ENCODE data around the gene SMG6. TPM values are rescaled to one million over a fixed set of nuclear protein-coding genes. Genes with fewer than 3 reads are reported as not detected.

SMG6 gene
- total RNA-seq, 6 donors from 2014 or later = 29.9 to 126 (median 30.5) TPM

DNA sequence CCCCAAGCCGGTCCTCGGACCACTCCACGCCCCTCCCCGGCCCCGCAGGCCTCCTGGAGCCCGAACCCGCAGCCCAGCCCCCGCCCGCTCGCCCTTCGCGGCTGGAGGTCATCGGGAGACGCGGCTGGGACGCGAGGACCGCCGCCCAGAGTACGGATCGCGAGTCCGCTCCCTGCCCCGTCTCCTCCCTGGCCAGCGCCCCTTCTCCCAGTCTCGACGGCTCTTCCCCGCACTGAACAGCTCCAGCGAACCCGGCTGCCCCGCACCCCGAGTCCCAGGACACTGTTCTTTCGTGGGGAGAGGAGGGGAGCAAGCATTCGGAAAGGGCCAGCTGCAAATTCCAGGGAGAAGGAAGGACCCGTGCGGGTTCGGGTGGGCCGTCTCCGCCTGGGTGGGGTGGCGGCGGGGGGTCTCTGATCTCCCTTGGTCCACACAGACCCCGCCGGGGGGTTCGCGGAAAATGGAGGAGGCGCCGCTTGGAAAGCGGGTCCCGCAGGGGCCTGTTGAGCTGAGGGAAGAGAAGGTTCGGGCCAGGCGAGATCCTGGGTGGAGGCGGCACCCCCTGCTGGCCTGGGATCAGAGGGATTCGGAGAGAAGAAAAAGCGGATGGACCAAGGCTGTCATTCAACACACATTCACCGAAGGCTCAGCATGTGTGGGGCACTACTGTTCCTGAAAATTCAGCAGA is 277.8 kb downstream of the SMG6 start:
- ATAC-seq (ENCODE audit: low FRiP score in 2 of 2) (peak; percentile 51 to 54), DNase-seq (peak; percentile 75 to 86)
- TF ChIP-seq, protein P1, sequence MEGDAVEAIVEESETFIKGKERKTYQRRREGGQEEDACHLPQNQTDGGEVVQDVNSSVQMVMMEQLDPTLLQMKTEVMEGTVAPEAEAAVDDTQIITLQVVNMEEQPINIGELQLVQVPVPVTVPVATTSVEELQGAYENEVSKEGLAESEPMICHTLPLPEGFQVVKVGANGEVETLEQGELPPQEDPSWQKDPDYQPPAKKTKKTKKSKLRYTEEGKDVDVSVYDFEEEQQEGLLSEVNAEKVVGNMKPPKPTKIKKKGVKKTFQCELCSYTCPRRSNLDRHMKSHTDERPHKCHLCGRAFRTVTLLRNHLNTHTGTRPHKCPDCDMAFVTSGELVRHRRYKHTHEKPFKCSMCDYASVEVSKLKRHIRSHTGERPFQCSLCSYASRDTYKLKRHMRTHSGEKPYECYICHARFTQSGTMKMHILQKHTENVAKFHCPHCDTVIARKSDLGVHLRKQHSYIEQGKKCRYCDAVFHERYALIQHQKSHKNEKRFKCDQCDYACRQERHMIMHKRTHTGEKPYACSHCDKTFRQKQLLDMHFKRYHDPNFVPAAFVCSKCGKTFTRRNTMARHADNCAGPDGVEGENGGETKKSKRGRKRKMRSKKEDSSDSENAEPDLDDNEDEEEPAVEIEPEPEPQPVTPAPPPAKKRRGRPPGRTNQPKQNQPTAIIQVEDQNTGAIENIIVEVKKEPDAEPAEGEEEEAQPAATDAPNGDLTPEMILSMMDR (IDR thresholded peaks at IDR 0.05) = peak; percentile 36 to 72 (median 68)
- no peak for TF ChIP-seq POLR2AphosphoS5 (IDR thresholded peaks at IDR 0.05)
- H3K4me1 ChIP-seq = peaks cover 32 to 53% (median 42%) of the 10 kb centered on the region in 4 donors
- no peaks in the 10 kb centered on the region for H3K9me3 ChIP-seq
- peaks cover 0 to 26% (median 15%) of the 10 kb centered on the region in 4 donors for H3K27me3 ChIP-seq
- peak overlapping the region in 2 of 4 donors; percentile 56 for H3K27ac ChIP-seq
- WGBS, 2 donors = 0 to 1% methylated on average over 32 to 39 of the region's 55 CpGs
- no peaks in the 10 kb centered on the region for H3K36me3 ChIP-seq
- H3K4me3 ChIP-seq = peak overlapping the region; percentile 31 to 72 (median 58)

DNA sequence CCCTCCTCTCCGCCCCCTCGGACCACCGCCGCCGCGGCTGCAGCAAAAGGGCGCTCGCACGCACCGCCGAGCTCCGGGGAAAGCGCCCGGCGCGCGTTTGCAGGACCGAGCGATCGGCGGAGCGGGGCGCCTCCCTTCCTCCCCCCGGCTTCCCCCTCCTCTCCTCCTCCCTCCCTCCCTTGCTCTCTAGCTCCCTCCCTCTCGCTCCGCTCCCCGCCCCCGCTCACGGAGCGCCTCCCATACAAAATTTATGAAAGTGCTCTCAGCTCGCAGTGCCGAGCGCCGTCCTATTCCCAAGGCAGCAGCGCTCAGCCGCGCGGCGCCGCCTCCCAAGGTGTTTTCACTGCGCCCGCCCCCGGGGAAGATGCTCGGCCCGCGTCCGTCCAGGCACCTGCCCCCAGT is 278.4 kb downstream of the SMG6 start, which contains the start of gene RTN4RL1:
Gene RTN4RL1 (minus strand): TSS at position 115 of the 402 bp plus-strand sequence. CDS start 469 bp downstream, outside the sequence.
- DNase-seq (peak; percentile 77 to 92), ATAC-seq (ENCODE audit: low FRiP score in 2 of 2) (peak; percentile 36 to 74)
- TF ChIP-seq EP300 (IDR thresholded peaks at IDR 0.05) (no peak), POLR2A (IDR thresholded peaks at IDR 0.05) (peak in 2 of 4 donors; percentile 0 to 44), POLR2AphosphoS5 (IDR thresholded peaks at IDR 0.05) (no peak)
- TF ChIP-seq, protein P1 (IDR thresholded peaks at IDR 0.05) = no peak
- H3K36me3 ChIP-seq = no peaks in the 10 kb centered on the region
- H3K4me1 ChIP-seq = peaks cover 32 to 48% (median 38%) of the 10 kb centered on the region in 4 donors
- H3K27me3 ChIP-seq = peaks cover 0 to 26% (median 15%) of the 10 kb centered on the region in 4 donors
- peak within 1 kb of the TSS; percentile 31 to 72 (median 58) for H3K4me3 ChIP-seq
- 0 to 1% methylated on average over 3 to 26 of the region's 47 CpGs for WGBS, 2 donors
- peak within 1 kb of the TSS in 2 of 4 donors; percentile 56 for H3K27ac ChIP-seq
- H3K9me3 ChIP-seq = no peaks in the 10 kb centered on the region

DNA sequence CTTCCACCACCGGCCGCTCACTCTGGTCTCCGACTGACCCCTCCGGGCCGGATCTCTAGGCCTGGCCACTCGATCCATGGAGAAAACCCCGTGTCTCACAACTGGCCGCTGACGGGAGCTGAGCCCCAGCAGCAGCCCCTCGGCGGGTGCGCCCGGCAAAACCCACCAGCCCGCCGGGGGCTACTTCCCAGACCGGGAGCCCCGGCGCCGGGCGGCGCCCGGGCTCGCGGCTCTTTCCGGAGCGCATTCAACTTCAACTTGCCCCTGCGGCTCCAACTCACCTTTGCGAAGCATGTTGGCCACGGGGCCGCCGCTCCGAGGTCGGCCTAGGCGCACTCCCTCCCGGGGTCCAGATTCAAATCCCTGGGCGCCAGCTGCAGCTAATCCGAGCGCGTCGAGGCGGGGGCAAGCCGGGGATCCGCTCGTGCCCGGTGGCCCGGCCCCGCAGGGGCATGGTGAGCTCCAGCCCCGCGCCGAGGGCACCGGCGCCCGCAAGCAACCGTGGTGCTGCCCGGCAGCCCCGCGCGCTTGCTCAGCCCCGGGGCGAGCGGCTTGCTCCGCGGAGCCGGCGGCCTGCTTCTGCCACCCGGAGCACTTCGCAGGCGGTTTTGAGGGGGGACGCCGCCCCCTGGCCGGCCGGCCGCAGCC is 278.9 kb downstream of the SMG6 start:
- peak overlapping the region; percentile 31 to 72 (median 58) for H3K4me3 ChIP-seq
- peaks cover 29 to 45% (median 37%) of the 10 kb centered on the region in 4 donors for H3K4me1 ChIP-seq
- peak overlapping the region in 2 of 4 donors; percentile 56 for H3K27ac ChIP-seq
- ATAC-seq (ENCODE audit: low FRiP score in 2 of 2) = peak in 1 of 2 donors; percentile 1
- no peaks in the 10 kb centered on the region for H3K9me3 ChIP-seq
- DNase-seq = peak in 1 of 2 donors; percentile 86
- H3K36me3 ChIP-seq = no peaks in the 10 kb centered on the region
- no peak for TF ChIP-seq EP300 (IDR thresholded peaks at IDR 0.05)
- peak in 1 of 4 donors; percentile 12 for TF ChIP-seq POLR2A (IDR thresholded peaks at IDR 0.05)
- 0 to 2% methylated on average over 25 to 31 of the region's 73 CpGs for WGBS, 2 donors
- H3K27me3 ChIP-seq = peaks cover 0 to 26% (median 15%) of the 10 kb centered on the region in 4 donors

DNA sequence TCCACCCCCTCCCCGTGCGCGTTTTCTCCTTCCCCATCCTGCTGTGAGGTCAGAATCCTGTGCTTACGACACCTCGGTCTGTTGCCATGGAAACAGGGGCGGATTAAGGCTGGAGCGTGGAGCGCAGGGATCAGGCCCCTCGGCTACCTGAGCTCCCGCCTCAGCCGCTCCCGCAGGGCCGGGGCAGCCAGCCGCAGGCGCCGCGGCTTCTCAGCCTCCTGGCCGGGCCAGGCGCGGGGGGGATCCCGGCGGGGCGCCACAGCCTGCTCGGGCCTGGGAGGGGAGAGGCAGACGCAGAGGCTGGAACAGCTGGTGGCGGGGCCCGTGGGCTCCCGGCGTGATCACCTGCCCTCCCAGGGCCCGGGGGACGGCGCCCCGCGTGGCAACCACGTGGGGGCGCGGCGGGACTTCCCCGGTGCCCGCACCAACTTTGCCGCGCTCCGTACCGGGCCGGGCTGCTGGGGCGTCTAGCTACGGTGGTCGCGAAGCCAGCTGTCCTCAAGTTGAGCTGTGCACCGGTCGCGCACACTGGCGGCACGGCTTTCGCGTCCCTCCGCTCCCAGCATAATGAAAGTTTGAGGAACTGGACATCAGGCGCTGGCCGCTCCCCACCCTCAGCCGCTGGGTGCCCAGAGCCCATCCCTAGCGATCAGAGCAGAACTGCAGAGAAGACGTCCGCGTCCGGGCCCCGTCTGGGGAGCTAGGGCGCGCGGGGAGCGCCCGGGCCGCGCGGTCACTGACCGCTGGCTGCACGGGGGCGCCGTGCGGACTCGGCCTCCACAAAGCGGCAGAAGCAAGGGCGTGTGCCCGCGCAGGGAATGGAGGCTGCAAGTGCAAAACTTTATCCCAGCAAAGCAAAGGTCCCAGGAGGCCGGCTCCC is 279.7 kb downstream of the SMG6 start:
- TF ChIP-seq, protein P1 (IDR thresholded peaks at IDR 0.05) = no peak
- no peak for TF ChIP-seq POLR2A (IDR thresholded peaks at IDR 0.05)
- TF ChIP-seq POLR2AphosphoS5 (IDR thresholded peaks at IDR 0.05) = no peak
- no peak for TF ChIP-seq EP300 (IDR thresholded peaks at IDR 0.05)
- Histone ChIP-seq H3K9me3 (no peaks in the 10 kb centered on the region), H3K4me3 (peak overlapping the region; percentile 31 to 72 (median 58)), H3K27me3 (peaks cover 0 to 26% (median 15%) of the 10 kb centered on the region in 4 donors), H3K27ac (peak overlapping the region in 3 of 4 donors; percentile 35 to 56 (median 56)), H3K36me3 (no peaks in the 10 kb centered on the region), H3K4me1 (peaks cover 27 to 42% (median 34%) of the 10 kb centered on the region in 4 donors)
- 0 to 1% methylated on average over 5 to 73 of the region's 85 CpGs for WGBS, 2 donors
- ATAC-seq (ENCODE audit: low FRiP score in 2 of 2) (peak; percentile 25 to 56), DNase-seq (peak; percentile 77 to 88)

Data from upper lobe of left lung (tissue), 6 donors.